GM12872 (cell line): ENCODE measurements around the gene PFKFB4.

Source experiments
- TF ChIP-seq, protein P1 (sequence below): IDR thresholded peaks from 3 replicates; pipeline ENCODE4 v1.5.1; 2011; ENCODE audit warnings: low read depth, mild to moderate bottlenecking, low read length, moderate library complexity; ENCODE audit not compliant: insufficient read depth

Gene PFKFB4

DNA sequence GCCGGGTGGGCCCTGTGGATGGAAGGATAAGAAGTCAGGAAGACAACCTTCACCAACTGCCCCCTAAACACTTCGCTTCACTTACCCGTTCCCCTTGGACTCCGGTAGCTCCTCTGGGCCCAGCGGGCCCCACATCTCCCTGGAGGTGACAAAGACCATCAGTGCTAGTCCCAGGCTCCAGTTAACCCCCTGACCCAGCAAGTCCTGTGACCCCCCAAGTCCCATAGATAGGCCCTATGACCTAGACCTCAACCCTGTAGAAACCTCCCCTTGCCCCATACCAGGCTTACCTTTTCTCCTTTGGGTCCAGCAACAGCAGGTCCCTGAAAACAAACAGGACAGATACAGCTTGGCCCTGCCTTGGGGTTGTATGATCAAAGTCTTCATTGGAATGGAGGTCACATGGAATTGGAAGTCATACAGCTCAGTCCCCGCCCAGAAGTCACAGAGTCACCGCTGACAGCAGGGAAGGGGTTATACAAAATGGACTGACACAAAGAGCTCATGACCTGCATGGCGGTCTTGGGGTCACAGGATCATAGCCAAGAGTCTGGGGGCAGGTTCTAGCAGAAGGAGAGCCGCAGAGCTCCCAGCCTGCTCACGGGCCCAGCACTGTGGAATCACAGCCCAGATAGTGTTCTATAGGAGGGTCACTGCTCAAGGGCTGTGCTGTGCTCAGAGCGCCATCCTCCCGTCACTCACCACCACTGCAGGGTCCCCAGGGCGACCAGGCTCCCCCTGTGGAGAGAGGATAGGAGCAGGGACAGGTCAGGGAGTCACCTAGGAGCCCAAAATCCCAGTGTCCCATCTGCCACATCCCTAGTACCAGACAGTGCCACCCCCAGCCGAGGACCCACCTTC, 25.2 kb upstream of the PFKFB4 start:
- TF ChIP-seq, protein P1, sequence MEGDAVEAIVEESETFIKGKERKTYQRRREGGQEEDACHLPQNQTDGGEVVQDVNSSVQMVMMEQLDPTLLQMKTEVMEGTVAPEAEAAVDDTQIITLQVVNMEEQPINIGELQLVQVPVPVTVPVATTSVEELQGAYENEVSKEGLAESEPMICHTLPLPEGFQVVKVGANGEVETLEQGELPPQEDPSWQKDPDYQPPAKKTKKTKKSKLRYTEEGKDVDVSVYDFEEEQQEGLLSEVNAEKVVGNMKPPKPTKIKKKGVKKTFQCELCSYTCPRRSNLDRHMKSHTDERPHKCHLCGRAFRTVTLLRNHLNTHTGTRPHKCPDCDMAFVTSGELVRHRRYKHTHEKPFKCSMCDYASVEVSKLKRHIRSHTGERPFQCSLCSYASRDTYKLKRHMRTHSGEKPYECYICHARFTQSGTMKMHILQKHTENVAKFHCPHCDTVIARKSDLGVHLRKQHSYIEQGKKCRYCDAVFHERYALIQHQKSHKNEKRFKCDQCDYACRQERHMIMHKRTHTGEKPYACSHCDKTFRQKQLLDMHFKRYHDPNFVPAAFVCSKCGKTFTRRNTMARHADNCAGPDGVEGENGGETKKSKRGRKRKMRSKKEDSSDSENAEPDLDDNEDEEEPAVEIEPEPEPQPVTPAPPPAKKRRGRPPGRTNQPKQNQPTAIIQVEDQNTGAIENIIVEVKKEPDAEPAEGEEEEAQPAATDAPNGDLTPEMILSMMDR = no peak

DNA sequence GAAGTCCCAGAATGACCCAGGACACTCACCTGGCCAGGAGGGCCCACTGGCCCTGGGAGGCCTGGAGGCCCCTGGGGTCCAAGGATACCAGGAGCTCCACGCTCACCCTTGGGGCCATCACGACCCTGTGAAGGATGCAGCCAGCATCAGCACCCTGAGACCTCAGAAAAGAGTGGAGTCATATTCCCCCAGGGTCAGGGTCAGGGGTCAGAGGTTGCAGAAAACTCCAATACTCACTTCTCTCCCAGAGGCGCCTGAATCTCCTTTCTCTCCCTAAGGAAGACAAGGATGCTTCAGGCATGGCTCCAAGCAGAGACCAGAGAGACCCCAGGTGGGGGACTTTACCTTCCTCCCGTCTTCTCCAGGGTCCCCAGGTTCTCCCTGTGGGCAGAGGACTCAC, 20.0 kb upstream of the PFKFB4 start:
- TF ChIP-seq, protein P1 = no peak

- TF ChIP-seq, protein P1 = no peak
Observed at GRCh38 chr3:48575366-48575765, 18.8 kb upstream of the PFKFB4 start.

- TF ChIP-seq, protein P1 = no peak
Observed at GRCh38 chr3:48573973-48574585, 17.5 kb upstream of the PFKFB4 start.

DNA sequence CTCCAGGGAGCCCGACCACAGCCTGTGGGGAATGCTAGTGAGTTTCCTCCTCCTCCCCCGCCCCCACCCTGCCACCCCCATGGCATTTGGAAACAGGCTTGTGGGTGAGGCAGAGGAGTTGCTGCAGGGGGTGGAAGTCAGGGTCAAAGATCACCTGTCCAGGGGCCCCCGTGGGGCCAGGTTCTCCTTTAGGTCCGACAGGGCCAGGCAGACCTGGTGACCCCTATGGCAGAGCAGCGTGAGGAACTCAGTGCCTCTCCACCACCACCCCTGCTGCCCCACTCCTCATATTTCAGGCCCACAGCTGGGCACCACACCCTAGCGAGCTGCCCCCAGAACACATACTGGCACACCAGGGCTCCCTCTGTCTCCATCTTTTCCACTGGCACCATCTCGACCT, 15.9 kb upstream of the PFKFB4 start:
- TF ChIP-seq, protein P1 = no peak

DNA sequence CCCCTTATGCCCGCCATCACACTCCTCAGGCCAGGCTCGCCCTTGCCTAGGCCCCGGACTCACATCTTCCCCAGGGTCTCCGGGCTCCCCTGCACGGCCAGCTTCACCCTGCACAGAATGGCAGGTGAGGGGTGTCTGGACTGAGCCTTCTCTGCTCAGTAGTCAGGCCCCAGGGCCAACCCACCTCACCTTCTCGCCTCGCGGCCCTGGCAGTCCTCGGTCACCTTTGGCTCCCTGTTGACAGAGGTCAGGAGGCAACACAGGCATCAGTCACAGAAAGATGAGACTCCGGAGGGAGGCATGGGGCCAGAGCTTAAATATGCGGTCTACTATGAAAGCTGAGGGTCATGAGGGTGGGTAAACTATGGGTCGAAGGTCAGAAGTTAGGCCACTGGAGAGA, 15.3 kb upstream of the PFKFB4 start:
- TF ChIP-seq, protein P1 = no peak

GRCh38 chr3:48569808-48570450, 13.3 kb upstream of the PFKFB4 start:
- TF ChIP-seq, protein P1 = no peak
